NCI-H345 treated with DMSO at 0.1 percent for 48 hours (cell line): ENCODE measurements around the gene SEC22A.

Experiments
- DNase-seq: peaks from one replicate; lab custom pipeline; 2025; ENCODE audit not compliant: unreplicated experiment; lab: John Stamatoyannopoulos, UW

SEC22A gene

GRCh38 chr3:123262226-123262625 lies 60.5 kb downstream of the SEC22A start:
- DNase-seq, result no peak

- no peak for DNase-seq
These were observed 61.1 kb downstream of the SEC22A start for GRCh38 chr3:123262868-123263267.

GRCh38 chr3:123263941-123264340 lies 62.2 kb downstream of the SEC22A start:
- no peak for DNase-seq

- no peak for DNase-seq
These were observed 66.1 kb downstream of the SEC22A start for GRCh38 chr3:123267821-123268220.

GRCh38 chr3:123270818-123271217 lies 69.1 kb downstream of the SEC22A start:
- DNase-seq, result no peak

- no peak for DNase-seq
These were observed 69.9 kb downstream of the SEC22A start for GRCh38 chr3:123271466-123272159.

GRCh38 chr3:123272547-123272946 lies 70.8 kb downstream of the SEC22A start:
- DNase-seq, result no peak

DNA sequence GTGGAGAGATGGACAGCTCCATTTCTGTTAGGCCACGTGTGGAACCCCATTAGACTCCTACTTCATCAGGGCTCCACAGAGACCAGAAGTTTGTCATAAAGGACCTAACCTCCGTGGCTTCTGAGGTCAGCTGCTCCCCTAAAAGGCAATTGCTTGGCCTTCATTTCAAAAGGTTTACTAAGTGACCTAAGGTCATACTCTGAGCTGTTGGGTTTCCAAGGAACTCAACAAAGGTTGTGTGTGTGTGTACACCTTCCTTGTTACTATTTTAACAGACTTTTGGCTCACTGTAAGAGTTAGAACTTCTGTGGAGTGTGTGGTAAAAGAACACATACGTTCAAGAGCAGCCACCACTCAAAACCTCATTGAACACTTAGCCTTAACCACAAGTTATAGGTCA lies 73.9 kb downstream of the SEC22A start:
- no peak for DNase-seq

GRCh38 chr3:123276346-123277006 lies 74.7 kb downstream of the SEC22A start:
- DNase-seq, result no peak

DNA sequence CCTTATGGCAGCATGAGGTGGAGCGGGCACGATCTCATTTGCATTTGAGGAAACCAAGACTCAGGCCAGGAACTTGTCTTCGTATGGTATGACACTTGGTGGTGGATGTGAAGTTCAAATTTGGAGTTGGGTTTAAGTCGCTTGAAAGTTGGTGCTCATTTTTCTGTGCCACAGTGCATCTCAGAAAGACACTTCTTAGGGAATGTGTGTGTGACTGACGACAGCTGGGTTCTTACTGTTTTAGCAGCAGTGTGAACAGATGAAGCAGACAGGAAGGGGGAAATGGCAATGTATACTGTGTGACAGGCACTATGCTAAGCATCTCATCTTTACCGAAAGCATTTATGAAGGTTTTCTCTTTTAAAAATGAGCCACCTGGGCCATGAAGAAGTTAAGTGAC lies 75.4 kb downstream of the SEC22A start:
- no peak for DNase-seq

DNA sequence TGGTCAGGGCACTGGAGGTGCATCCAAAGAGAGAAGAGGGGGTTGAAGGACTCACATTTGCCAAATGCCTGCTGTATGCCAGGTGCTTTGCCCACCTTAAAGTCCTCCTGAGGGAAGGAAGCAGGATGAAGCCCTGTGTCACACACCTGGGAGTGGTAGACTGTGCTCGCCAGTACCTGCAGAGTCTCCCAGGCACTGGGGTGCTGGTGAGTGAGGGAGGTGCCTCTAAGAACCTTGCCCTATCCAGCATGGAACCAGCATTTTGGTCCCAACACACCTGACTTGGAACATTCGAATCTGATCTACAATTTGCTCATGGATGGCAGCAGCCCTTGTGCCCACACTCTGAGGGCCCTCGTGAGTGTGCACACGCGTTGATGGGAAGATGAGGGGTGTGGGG lies 76.7 kb downstream of the SEC22A start:
- no peak for DNase-seq

GRCh38 chr3:123279121-123279520 lies 77.4 kb downstream of the SEC22A start:
- DNase-seq, result no peak

DNA sequence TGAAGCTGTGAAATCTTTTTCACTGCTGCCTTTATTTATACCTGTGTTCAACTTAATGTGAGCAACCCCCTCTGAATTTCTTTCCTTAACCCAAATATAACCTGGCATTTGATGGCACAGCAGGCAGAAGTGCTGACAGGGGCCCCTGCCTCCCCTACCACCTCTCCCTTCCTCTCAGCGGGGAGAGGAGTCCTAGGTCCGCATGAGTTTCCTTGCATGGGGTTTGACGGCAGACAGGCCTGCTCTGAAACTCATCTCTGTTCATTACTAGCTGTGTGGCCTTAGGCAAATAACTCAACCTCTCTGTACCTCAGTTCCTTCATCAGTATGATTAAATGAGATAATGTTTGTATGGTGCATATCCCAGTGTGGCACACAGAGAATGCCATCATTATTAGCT lies 79.7 kb downstream of the SEC22A start:
- DNase-seq, result no peak

GRCh38 chr3:123281929-123282328 lies 80.2 kb downstream of the SEC22A start:
- DNase-seq, result no peak

DNA sequence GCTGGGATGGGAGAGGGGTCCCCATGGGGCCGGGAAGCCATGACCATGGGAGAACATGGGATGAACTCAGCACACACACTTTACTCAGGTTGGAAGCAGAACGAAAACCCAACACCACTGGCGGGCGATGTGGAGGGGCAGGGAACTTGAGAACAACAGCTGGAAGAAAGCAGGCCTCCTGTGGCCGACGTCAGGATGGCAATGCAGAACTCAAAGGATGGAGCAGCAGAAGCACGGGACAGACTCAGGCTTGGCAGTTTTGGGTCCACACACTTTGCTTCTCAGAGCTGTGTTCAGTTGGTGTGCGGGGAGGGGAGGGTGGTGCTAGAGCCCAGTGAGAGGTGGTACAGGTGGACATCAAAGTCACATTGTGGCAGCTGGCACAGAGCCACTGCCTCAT lies 80.7 kb downstream of the SEC22A start:
- DNase-seq, result no peak

DNA sequence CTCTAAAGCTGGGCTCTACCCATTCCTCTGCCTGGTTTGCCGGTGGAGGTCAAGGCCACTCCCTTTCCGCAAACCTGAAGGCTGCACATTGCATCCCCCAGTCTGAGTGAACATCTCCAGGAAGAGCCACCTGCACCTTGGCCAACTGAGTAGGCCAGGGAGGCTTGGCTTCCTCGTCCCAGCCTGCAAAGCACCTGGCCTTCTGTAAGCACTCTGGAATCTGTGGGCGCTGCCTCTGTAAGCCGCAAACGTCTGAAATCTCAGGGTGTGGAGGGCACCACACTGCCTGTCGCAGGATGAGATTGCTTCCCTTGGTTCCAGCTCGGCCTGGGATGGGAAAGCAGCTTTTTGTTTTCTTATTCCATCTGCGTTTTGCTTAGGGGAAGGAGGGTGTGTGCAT lies 81.3 kb downstream of the SEC22A start:
- DNase-seq, result no peak

GRCh38 chr3:123283657-123284398 lies 82.1 kb downstream of the SEC22A start:
- no peak for DNase-seq

DNA sequence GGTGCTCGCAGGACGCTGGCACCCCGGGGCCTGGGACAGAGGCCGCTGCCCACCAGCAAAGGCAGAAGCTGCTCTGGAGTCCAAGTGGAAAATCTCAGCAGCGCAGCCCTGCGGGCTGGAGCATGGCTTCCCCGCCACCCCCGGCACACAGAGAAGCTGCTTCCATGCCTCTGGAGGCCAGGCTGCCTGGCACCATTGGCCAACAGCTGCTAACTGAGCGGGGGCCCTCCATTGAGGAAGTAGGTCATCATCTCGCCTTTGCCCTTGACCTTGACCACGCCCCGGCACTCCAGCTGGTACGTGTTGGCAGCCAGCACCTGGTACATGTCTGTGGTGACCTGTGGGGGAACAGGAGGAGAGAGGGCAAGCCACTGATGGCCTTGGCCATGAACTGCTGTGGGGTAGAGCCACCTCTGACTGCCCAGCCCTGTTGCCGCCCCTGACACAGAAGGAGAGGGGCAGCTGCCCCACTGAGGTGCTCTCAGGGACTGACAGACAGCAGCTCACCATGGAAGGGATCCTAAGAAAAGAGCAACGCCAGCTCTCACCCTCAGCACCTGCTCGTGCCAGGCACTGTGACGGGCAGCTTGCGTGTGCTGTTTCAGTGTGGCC lies 82.8 kb downstream of the SEC22A start:
- no peak for DNase-seq

DNA sequence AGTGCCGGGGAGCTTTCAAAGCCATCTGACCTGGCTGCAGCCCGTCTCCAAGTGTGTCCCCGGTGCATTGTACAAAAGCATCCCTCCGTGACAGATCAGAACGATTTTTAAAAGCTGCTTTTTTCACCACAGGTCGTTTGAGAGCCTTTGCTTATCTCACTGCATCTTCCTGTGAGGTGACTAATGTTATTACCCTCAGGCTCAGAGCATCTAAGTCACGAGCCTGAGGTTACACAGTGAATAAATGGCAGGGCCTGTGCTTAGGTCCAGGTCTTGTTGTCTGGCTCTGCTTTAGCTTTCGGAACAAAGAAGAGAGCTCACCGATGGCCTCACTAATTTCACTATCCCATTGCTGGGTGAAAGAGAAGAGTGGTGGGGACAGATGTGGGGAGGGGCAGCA lies 83.3 kb downstream of the SEC22A start:
- DNase-seq, result no peak

GRCh38 chr3:123285479-123285878 lies 83.7 kb downstream of the SEC22A start:
- no peak for DNase-seq

DNA sequence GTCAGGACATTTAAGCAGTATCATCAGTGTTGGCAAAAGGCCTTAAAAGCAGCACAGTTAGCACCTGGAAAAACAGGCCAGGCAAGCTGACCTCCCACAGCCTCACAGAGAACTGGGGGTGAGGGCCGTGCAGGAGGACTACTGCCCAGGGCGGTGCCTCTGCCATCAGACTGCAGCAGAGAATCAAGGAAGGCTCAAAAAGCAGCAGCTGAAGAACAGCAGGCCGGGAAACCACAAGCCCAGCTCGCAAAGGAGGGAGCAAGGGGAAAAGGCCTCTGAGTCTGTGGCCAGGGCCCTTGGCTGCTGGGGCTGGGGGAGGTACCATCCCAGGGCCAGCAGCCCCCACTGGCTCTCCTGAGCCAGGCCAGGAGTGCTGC lies 84.2 kb downstream of the SEC22A start:
- DNase-seq, result no peak
